Lung (tissue), 12 donors: ENCODE measurements around the gene SMURF1. TPM values are rescaled to one million over a fixed set of nuclear protein-coding genes. Genes with fewer than 3 reads are reported as not detected.

Experiments used
- ATAC-seq: fragments of 200-7000 bp; cut with Tn5 transposase; one replicate; pipeline ENCODE4 v1.9.1; 2020; ENCODE audit warnings: moderate number of reproducible peaks; ENCODE audit not compliant: insufficient read depth, low FRiP score
- DNase-seq, 3 donors: peaks; one replicate each; pipeline ENCODE4 v3.0.0-alpha.2; 2013 to 2017
- H3K27ac ChIP-seq, 2 donors: one replicate each; pipeline ENCODE4 v1.5.1; 2013; ENCODE audit warnings: mild to moderate bottlenecking in 2 of 2, moderate library complexity in 2 of 2, control low read depth in 1 of 2, inconsistent platforms in 1 of 2, low read depth in 1 of 2, low read length in 1 of 2
- H3K27me3 ChIP-seq, 3 donors: one replicate each; pipeline ENCODE4 v1.5.1; 2013; ENCODE audit warnings: low read length in 2 of 3; ENCODE audit not compliant: control insufficient read depth in 3 of 3, insufficient read depth in 3 of 3
- H3K36me3 ChIP-seq, 4 donors: one replicate each; pipeline ENCODE4 v1.5.1; 2013; ENCODE audit warnings: low read length in 4 of 4, mild to moderate bottlenecking in 1 of 4, moderate library complexity in 1 of 4; ENCODE audit not compliant: control insufficient read depth in 4 of 4, insufficient read depth in 4 of 4
- H3K4me1 ChIP-seq, 5 donors: one replicate each; pipeline ENCODE4 v1.5.1; 2013; ENCODE audit warnings: low read length in 5 of 5, mild to moderate bottlenecking in 2 of 5, moderate library complexity in 1 of 5; ENCODE audit not compliant: control insufficient read depth in 5 of 5, insufficient read depth in 5 of 5
- H3K4me3 ChIP-seq: one replicate; pipeline ENCODE4 v1.5.1; 2013; ENCODE audit warnings: mild to moderate bottlenecking, control low read depth, moderate library complexity
- H3K9ac ChIP-seq, 2 donors: one replicate each; pipeline ENCODE4 v1.5.1; 2013; ENCODE audit warnings: low read length in 2 of 2, control low read depth in 1 of 2; ENCODE audit not compliant: insufficient read depth in 1 of 2
- H3K9me3 ChIP-seq, 4 donors: one replicate each; pipeline ENCODE4 v1.5.1; 2013; ENCODE audit warnings: low read length in 3 of 4, mild to moderate bottlenecking in 1 of 4, moderate library complexity in 1 of 4; ENCODE audit not compliant: control insufficient read depth in 4 of 4, insufficient read depth in 3 of 4
- CTCF ChIP-seq: IDR thresholded peaks from 2 replicates; pipeline ENCODE4 v1.5.1; 2012; ENCODE audit warnings: mild to moderate bottlenecking; ENCODE audit errors: control extremely low read depth, extremely low read depth
- WGBS, 2 donors: extraction: QIAGEN DNeasy Blood & Tissue Kit; methylation state at CpG; one replicate each; pipeline ENCODE4 v1.1.7; 2013; 5-methylcytosine and 5-hydroxymethylcytosine counted together
- polyA plus RNA-seq, 2 donors: library from polyadenylated mRNA; stranded (reverse); fragments of 200-250 nt; gene quantifications; one replicate each; pipeline ENCODE4 v1.2.1, GENCODE V29; 2013
- total RNA-seq, 2 donors: library from RNA; depleted of rRNA in 1 of 2; stranded (reverse); fragments of >200 nt in 1 of 2; gene quantifications; one replicate each; pipeline ENCODE4 v1.2.1, GENCODE V29; 2014 to 2021
- donor health status: control.
- donor health status: control.
- donor health status: Bipolar disorder and iron deficiency.
- donor health status: healthy.
- donor health status: DM: yes; HTN: yes; CAD: no.

Gene SMURF1
- total and polyA plus RNA-seq, 4 donors: 9.0 to 36.4 (median 21.5) TPM

- no peak for DNase-seq
- no peaks in the 10 kb centered on the region for H3K9me3 ChIP-seq
Observed at GRCh38 chr7:99156649-99157048, 12.7 kb upstream of the SMURF1 start.

GRCh38 chr7:99155211-99155610 is 11.3 kb upstream of the SMURF1 start:
- Histone ChIP-seq H3K9ac (no peak overlapping the region), H3K4me3 (no peak overlapping the region), H3K27me3 (no peaks in the 10 kb centered on the region), H3K9me3 (no peaks in the 10 kb centered on the region), H3K4me1 (no peaks in the 10 kb centered on the region), H3K36me3 (no peaks in the 10 kb centered on the region), H3K27ac (no peak overlapping the region)
- WGBS, 2 donors: 28 to 36% methylated on average over 1 of the region's 1 CpG
- ATAC-seq (no peak), DNase-seq (no peak)
- no peak for TF ChIP-seq CTCF

More at GRCh38 chr7:99156649-99157048, 12.7 kb upstream of the SMURF1 start:
- no peak for TF ChIP-seq CTCF
- Histone ChIP-seq H3K4me1 (no peaks in the 10 kb centered on the region), H3K27me3 (no peaks in the 10 kb centered on the region), H3K9ac (no peak overlapping the region), H3K4me3 (no peak overlapping the region), H3K27ac (no peak overlapping the region), H3K36me3 (no peaks in the 10 kb centered on the region)
- ATAC-seq: no peak

GRCh38 chr7:99146979-99147378 is 3.1 kb upstream of the SMURF1 start:
- DNase-seq: no peak
- no peak for TF ChIP-seq CTCF
- Histone ChIP-seq H3K36me3 (no peaks in the 10 kb centered on the region), H3K4me3 (no peak overlapping the region), H3K9me3 (no peaks in the 10 kb centered on the region), H3K9ac (no peak overlapping the region), H3K4me1 (peaks cover 0 to 7% (median 0%) of the 10 kb centered on the region in 5 donors), H3K27ac (no peak overlapping the region), H3K27me3 (no peaks in the 10 kb centered on the region)
- WGBS, 2 donors: 83 to 85% methylated on average over 4 of the region's 4 CpGs
- no peak for ATAC-seq

- Histone ChIP-seq H3K4me1 (peaks cover 3 to 30% (median 8%) of the 10 kb centered on the region in 5 donors), H3K9me3 (no peaks in the 10 kb centered on the region), H3K27ac (peak overlapping the region; percentile 91 to 94), H3K9ac (no peak overlapping the region), H3K4me3 (peak overlapping the region; percentile 77), H3K36me3 (no peaks in the 10 kb centered on the region), H3K27me3 (no peaks in the 10 kb centered on the region)
- no peak for ATAC-seq
- DNase-seq: no peak
- TF ChIP-seq CTCF: no peak
- 1% methylated on average over 14 to 46 of the region's 46 CpGs for WGBS, 2 donors
Observed at GRCh38 chr7:99143521-99143852, 421 bp downstream of the SMURF1 start.
